Gastrocnemius medialis (tissue), 4 donors: ENCODE results near the gene KLHL20. TPM values are rescaled to one million over a fixed set of nuclear protein-coding genes. Genes with fewer than 3 reads are reported as not detected.

ENCODE experiments used
- ATAC-seq, 2 donors: fragments of 150-250 bp; one replicate each; pipeline ENCODE4 v1.9.1; 2016
- DNase-seq, 2 donors: peaks; one replicate each; pipeline ENCODE4 v3.0.0-alpha.2; 2019
- H3K27ac ChIP-seq, 4 donors: fragments of 200-600 bp; sonication (generic); 1 replicate in 1 of 4; 2 replicates in 3 of 4; pipeline ENCODE4 v1.5.1; 2016 to 2018; ENCODE audit warnings: mild to moderate bottlenecking in 2 of 4, moderate library complexity in 1 of 4
- H3K27me3 ChIP-seq, 3 donors: fragments of 200-600 bp; sonication (generic) in 2 of 3; 1 replicate in 1 of 3; 2 replicates in 2 of 3; pipeline versions ENCODE4 v1.5.1 to v1.6.0; 2016 to 2019; ENCODE audit warnings: mild to moderate bottlenecking in 1 of 3, moderate library complexity in 1 of 3
- H3K36me3 ChIP-seq, 2 donors: fragments of 200-600 bp; sonication (generic) in 1 of 2; one replicate each; pipeline ENCODE4 v1.5.1; 2017 to 2018
- H3K4me1 ChIP-seq, 2 donors: fragments of 200-600 bp; sonication (generic) in 1 of 2; one replicate each; pipeline ENCODE4 v1.5.1; 2016 to 2017; ENCODE audit warnings: mild to moderate bottlenecking in 2 of 2
- H3K4me3 ChIP-seq, 4 donors: fragments of 200-600 bp; sonication (generic) in 3 of 4; 1 replicate in 1 of 4; 2 replicates in 3 of 4; pipeline ENCODE4 v1.5.1; 2016 to 2019; ENCODE audit warnings: mild to moderate bottlenecking in 2 of 4
- H3K9me3 ChIP-seq, 3 donors: fragments of 200-600 bp; sonication (generic) in 2 of 3; 1 replicate in 1 of 3; 2 replicates in 2 of 3; pipeline ENCODE4 v1.5.1; 2016 to 2019
- CTCF ChIP-seq, 5 experiments: fragments of 450-650 bp in 3 of 5; fragments of 200-600 bp in 2 of 5; sonication (generic) in 2 of 5; IDR thresholded peaks in 4 of 5; conservative IDR thresholded peaks in 1 of 5; 1 replicate in 4 of 5; 2 replicates in 1 of 5; pipeline ENCODE4 v1.5.1; 2016 to 2019; ENCODE audit warnings: antibody characterized with exemption in 5 of 5, mild to moderate bottlenecking in 3 of 5, moderate library complexity in 3 of 5
- POLR2A ChIP-seq, 2 donors: fragments of 450-650 bp; IDR thresholded peaks; one replicate each; pipeline ENCODE4 v1.6.1; 2017; ENCODE audit warnings: antibody characterized with exemption in 2 of 2, mild to moderate bottlenecking in 2 of 2, moderate library complexity in 2 of 2
- in situ Hi-C, 4 donors: fragments of 200-750 bp; cut with MboI; loops; one replicate each; pipeline versions ENCODE4 v1.15.0 to v1.8.0; 2017; ENCODE audit warnings: low sequenced_read_pairs in 4 of 4
- intact Hi-C: fragments of 100-400 bp; cut with DNase I; formaldehyde crosslinking; loops from one replicate; pipeline ENCODE4 v1.15.1; 2023; ENCODE audit warnings: low total_unique reads
- total RNA-seq, 4 donors: library from RNA; depleted of rRNA; stranded (reverse); fragments of >200 nt; gene quantifications; one replicate each; pipeline versions ENCODE4 v1.1.0 to v1.2.3, GENCODE V29; 2016

KLHL20 gene
- total RNA-seq, 4 donors from 2014 or later: 15.9 to 23.9 (median 23.4) TPM

GRCh38 chr1:173744651-173745050, 29.9 kb downstream of the KLHL20 start:
- no peak for DNase-seq
- TF ChIP-seq CTCF (IDR thresholded peaks at IDR 0.05 in 4 of 5, conservative IDR thresholded peaks at IDR 0.05 in 1 of 5) (no peak), POLR2A (IDR thresholded peaks at IDR 0.05) (no peak)
- intact Hi-C loops (no loop called here), in situ Hi-C loops (no loop called here)
- H3K4me3 ChIP-seq: no peak overlapping the region
- no peaks in the 10 kb centered on the region for H3K27me3 ChIP-seq
- H3K9me3 ChIP-seq: no peaks in the 10 kb centered on the region
- ATAC-seq: no peak
- H3K4me1 ChIP-seq: peaks cover 0 to 6% of the 10 kb centered on the region in 2 donors
- no peak overlapping the region for H3K27ac ChIP-seq
- H3K36me3 ChIP-seq: peaks cover 0 to 16% of the 10 kb centered on the region in 2 donors

GRCh38 chr1:173749137-173749536, 34.4 kb downstream of the KLHL20 start:
- Histone ChIP-seq H3K27ac (no peak overlapping the region), H3K36me3 (peaks cover 0 to 30% of the 10 kb centered on the region in 2 donors), H3K4me1 (peaks cover 0 to 9% of the 10 kb centered on the region in 2 donors), H3K27me3 (no peaks in the 10 kb centered on the region), H3K4me3 (no peak overlapping the region), H3K9me3 (no peaks in the 10 kb centered on the region)
- ATAC-seq (no peak), DNase-seq (no peak)
- TF ChIP-seq CTCF (IDR thresholded peaks at IDR 0.05 in 4 of 5, conservative IDR thresholded peaks at IDR 0.05 in 1 of 5): no peak
- TF ChIP-seq POLR2A (IDR thresholded peaks at IDR 0.05): no peak
- intact Hi-C loops: no loop called here
- in situ Hi-C loops: no loop called here

- intact Hi-C loops: no loop called here
- peaks cover 4 to 67% of the 10 kb centered on the region in 2 donors for H3K36me3 ChIP-seq
These were observed 39.0 kb downstream of the KLHL20 start for GRCh38 chr1:173753830-173754229.

GRCh38 chr1:173757666-173758065, 42.9 kb downstream of the KLHL20 start:
- intact Hi-C loops: no loop called here
- H3K27me3 ChIP-seq: no peaks in the 10 kb centered on the region
- H3K4me3 ChIP-seq: no peak overlapping the region
- DNase-seq: no peak
- no peaks in the 10 kb centered on the region for H3K4me1 ChIP-seq
- ATAC-seq: no peak
- in situ Hi-C loops: no loop called here
- no peak for TF ChIP-seq CTCF (IDR thresholded peaks at IDR 0.05 in 4 of 5, conservative IDR thresholded peaks at IDR 0.05 in 1 of 5)
- no peak for TF ChIP-seq POLR2A (IDR thresholded peaks at IDR 0.05)
- peaks cover 4 to 70% of the 10 kb centered on the region in 2 donors for H3K36me3 ChIP-seq
- no peak overlapping the region for H3K27ac ChIP-seq
- H3K9me3 ChIP-seq: no peaks in the 10 kb centered on the region

More at GRCh38 chr1:173753830-173754229, 39.0 kb downstream of the KLHL20 start:
- Histone ChIP-seq H3K4me1 (peaks cover 0 to 9% of the 10 kb centered on the region in 2 donors), H3K9me3 (no peaks in the 10 kb centered on the region), H3K27ac (no peak overlapping the region), H3K27me3 (no peaks in the 10 kb centered on the region), H3K4me3 (no peak overlapping the region)
- ATAC-seq: no peak
- no peak for DNase-seq
- in situ Hi-C loops: no loop called here
- TF ChIP-seq POLR2A (IDR thresholded peaks at IDR 0.05) (no peak), CTCF (IDR thresholded peaks at IDR 0.05 in 4 of 5, conservative IDR thresholded peaks at IDR 0.05 in 1 of 5) (no peak)

GRCh38 chr1:173758110-173758509, 43.3 kb downstream of the KLHL20 start:
- Histone ChIP-seq H3K4me3 (no peak overlapping the region), H3K27ac (no peak overlapping the region), H3K36me3 (peaks cover 4 to 66% of the 10 kb centered on the region in 2 donors), H3K27me3 (no peaks in the 10 kb centered on the region), H3K4me1 (no peaks in the 10 kb centered on the region), H3K9me3 (no peaks in the 10 kb centered on the region)
- in situ Hi-C loops: no loop called here
- intact Hi-C loops: no loop called here
- TF ChIP-seq CTCF (IDR thresholded peaks at IDR 0.05 in 4 of 5, conservative IDR thresholded peaks at IDR 0.05 in 1 of 5) (no peak), POLR2A (IDR thresholded peaks at IDR 0.05) (no peak)
- DNase-seq: no peak
- no peak for ATAC-seq
